Motor neuron (in vitro differentiated cells): ENCODE data around the gene POLR2F. TPM values are rescaled to one million over a fixed set of nuclear protein-coding genes. Genes with fewer than 3 reads are reported as not detected.

Source experiments
- ATAC-seq, 8 experiments: fragments of 200-7000 bp; cut with Tn5 transposase; replicated peaks in 6 of 8; 2 replicates each; pipeline ENCODE4 v1.8.0; 2021; ENCODE audit warnings: mild to moderate bottlenecking in 8 of 8, moderate library complexity in 8 of 8
- H3K27ac ChIP-seq, 2 donors: fragments of 250-450 bp; sonication (Bioruptor Pico); 2 replicates each; pipeline ENCODE4 v1.9.0; 2021; ENCODE audit warnings: antibody characterized with exemption in 2 of 2, mild to moderate bottlenecking in 2 of 2, moderate library complexity in 1 of 2
- H3K4me1 ChIP-seq, 2 donors: fragments of 250-450 bp; sonication (Bioruptor Pico); replicated peaks in 1 of 2; 2 replicates each; pipeline ENCODE4 v1.6.1; 2021; ENCODE audit warnings: antibody characterized with exemption in 2 of 2, mild to moderate bottlenecking in 2 of 2, moderate library complexity in 1 of 2
- H3K4me3 ChIP-seq, 5 donors: fragments of 250-450 bp; sonication (Bioruptor Pico); 2 replicates each; pipeline ENCODE4 v1.9.0; 2021; ENCODE audit warnings: antibody characterized with exemption in 5 of 5, mild to moderate bottlenecking in 5 of 5, moderate library complexity in 4 of 5
- WGBS, 10 experiments: fragments of 450-650 bp; shearing (Covaris generic); methylation state at CpG; one replicate each; pipeline ENCODE4 v1.0.0; 2022; 5-methylcytosine and 5-hydroxymethylcytosine counted together
- in situ Hi-C, 9 experiments: fragments of 400-800 bp; cut with MboI; loops; one replicate each; pipeline ENCODE4 v1.15.0; 2021; ENCODE audit warnings: low sequenced_read_pairs in 9 of 9, low pct_unique_long_range_greater_than_20kb in 2 of 9; ENCODE audit not compliant: unreplicated experiment in 9 of 9
- total RNA-seq, 8 experiments: library from RNA; unstranded; fragments of 300-600 nt; gene quantifications; 2 replicates each; pipeline versions ENCODE4 v1.2.3 to v1.2.4, GENCODE V29; 2022

The POLR2F gene
- total RNA-seq, 8 experiments from 2014 or later: 69.1 to 147 (median 106) TPM

GRCh38 chr22:38009000-38009806, 55.7 kb downstream of the POLR2F start:
- no peaks in the 10 kb centered on the region for H3K4me1 ChIP-seq
- WGBS, 10 experiments: 0 to 100% (median 62%) methylated on average over 1 to 12 of the region's 14 CpGs
- H3K4me3 ChIP-seq: no peak overlapping the region
- in situ Hi-C loops: no loop called here
- no peak overlapping the region for H3K27ac ChIP-seq
- ATAC-seq: no peak

DNA sequence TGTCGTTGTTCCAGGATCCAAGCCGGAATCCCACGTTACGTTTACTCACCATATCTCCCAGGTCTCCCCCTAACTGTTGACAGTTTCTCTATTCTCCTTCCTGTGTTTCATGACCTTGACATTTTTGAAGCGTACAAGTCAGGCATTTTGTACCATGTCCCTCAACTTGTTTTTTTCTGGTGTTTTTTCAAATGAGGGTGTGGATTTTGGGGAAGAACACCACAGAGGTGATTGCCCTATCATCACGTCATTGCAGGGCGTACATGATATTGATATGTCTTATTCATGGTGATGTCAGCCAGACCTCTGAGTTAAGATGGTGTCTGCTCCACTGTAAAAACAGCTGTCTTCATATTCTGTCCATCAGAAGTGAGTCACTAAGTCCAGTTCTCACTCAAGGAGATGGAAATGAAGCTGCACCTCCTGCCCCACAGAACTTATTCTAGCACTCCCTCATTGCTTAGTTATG, 59.1 kb downstream of the POLR2F start:
- peak in 4 of 8 experiments; percentile 28 to 93 (median 72) for ATAC-seq

GRCh38 chr22:38014083-38014482, 60.6 kb downstream of the POLR2F start:
- in situ Hi-C loops: no loop called here
- H3K4me1 ChIP-seq: peaks cover 4 to 13% of the 10 kb centered on the region in 2 donors
- 86 to 100% (median 100%) methylated on average over 1 of the region's 1 CpG; no CpG with 5 or more reads in 3 of the 10 experiments for WGBS, 10 experiments
- H3K4me3 ChIP-seq: no peak overlapping the region
- no peak overlapping the region for H3K27ac ChIP-seq
- ATAC-seq: no peak

More for the DNA sequence above, 59.1 kb downstream of the POLR2F start:
- in situ Hi-C loops: no loop called here
- Histone ChIP-seq H3K27ac (no peak overlapping the region), H3K4me1 (peaks cover 4 to 13% of the 10 kb centered on the region in 2 donors), H3K4me3 (no peak overlapping the region)
- WGBS, 10 experiments: 63 to 100% (median 91%) methylated on average over 2 to 7 of the region's 7 CpGs

DNA sequence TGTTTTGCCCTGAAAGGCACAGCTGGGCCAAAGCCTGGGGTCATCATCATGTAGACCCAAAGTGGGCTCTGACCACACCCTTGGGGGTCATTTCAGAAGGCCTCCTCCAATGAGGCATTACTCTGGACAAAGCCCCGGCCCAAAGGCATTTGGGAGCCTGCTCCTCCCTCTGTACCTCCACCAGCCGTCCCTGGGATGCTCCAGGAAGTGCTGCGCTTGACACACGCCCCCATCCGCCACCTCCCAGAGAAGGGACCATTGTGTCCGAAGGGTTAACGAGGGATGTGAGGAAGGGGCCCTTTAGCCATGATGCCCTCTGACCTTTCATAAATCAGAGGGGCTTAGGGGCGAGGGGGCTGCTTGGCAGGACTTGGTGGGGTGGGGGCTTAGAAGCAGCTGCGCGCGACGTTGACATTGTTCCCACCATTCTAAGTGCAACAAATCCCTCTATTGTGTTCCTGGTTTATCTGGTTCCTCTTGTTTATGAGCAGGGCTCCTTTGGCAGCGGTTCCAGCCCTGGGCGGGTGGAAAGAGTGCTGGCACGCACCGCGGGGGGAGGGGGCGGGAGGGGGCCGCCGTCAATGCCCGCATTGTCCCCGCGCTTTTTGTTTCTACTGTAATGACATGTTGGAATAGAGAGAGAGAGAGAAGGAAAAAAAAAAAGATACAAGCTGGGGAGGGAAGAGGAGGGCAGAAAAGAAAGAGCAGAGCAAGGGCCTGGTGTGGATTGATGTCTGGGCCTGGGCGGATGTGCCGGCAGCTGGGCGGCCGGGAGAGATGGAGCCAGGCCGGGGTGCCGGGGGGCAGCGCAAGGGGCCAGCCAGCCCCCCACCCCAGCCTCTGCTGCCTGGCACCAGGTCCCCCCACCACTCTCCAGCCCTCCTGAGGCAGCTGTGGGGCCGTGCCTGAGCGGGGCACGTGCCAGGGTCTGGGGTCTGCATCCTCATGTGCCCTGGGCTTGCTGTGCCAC, 63.0 kb downstream of the POLR2F start:
- WGBS, 10 experiments: 60 to 73% (median 60%) methylated on average over 1 to 5 of the region's 33 CpGs; no CpG with 5 or more reads in 7 of the 10 experiments
- in situ Hi-C loops: no loop called here
- no peak overlapping the region for H3K4me3 ChIP-seq
- H3K27ac ChIP-seq: peak overlapping the region; percentile 53 to 59
- ATAC-seq: peak in 6 of 8 experiments; percentile 19 to 79 (median 73)
- H3K4me1 ChIP-seq: peaks cover 4 to 13% of the 10 kb centered on the region in 2 donors

GRCh38 chr22:38017272-38017920, 63.9 kb downstream of the POLR2F start:
- H3K4me1 ChIP-seq: peaks cover 4 to 13% of the 10 kb centered on the region in 2 donors
- H3K27ac ChIP-seq: no peak overlapping the region
- peak in 7 of 8 experiments; percentile 23 to 76 (median 51) for ATAC-seq
- WGBS, 10 experiments: 80 to 100% (median 90%) methylated on average over 1 to 4 of the region's 7 CpGs; no CpG with 5 or more reads in 5 of the 10 experiments
- no peak overlapping the region for H3K4me3 ChIP-seq
- in situ Hi-C loops: no loop called here

DNA sequence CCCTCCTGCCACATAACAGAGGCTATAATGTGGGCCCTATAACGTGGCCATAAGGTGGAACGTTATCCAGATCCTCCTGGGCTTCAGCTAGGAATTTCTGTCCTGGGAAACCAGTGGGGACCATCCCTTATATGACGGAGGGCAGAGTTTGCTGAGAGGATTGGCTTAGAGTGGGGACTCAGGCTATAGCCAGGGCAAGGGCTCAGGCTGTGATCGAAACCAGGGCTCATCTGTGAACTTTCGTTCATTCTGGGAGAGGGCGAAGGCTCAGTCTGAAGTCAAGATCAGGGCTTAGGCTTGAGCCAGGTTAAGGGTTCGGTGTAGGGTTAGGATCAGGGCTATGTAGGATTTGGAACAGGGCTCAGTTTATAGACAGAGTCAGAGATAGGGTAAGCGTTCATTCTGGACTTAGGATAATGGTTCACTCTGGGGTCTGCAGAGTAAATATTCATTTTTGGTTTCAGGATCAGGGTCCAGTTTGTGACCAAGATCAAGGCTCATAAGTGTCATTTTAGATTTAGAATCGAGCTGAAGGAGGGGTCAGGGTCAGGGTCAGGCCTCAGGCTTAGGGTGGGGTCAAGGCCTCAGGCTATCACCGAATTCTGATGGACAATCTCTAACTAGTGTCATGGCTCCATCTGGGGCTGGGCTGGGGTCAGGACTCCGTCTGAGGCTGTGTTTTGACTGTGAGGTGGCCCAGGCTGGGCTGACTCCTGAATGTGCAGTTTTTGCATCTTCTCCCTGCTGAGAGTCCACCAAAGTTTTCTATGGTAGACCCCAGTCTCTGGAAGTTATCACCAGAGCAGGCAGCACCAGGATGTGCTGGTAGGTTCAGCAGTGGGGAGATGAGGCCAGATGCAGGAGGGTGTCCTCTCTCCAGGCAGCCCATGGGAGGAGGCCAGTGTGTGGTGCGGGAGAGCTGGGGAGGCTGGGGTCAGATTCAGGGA, 64.7 kb downstream of the POLR2F start:
- 47 to 87% (median 79%) methylated on average over 3 to 9 of the region's 12 CpGs; no CpG with 5 or more reads in 3 of the 10 experiments for WGBS, 10 experiments
- H3K4me3 ChIP-seq: no peak overlapping the region
- no peak overlapping the region for H3K27ac ChIP-seq
- ATAC-seq: no peak
- in situ Hi-C loops: no loop called here
- peaks cover 4 to 13% of the 10 kb centered on the region in 2 donors for H3K4me1 ChIP-seq

Other genes starting within 250 kb of the POLR2F start
- 10 to 100 TPM; 10.6 to 41.6 (median 14.6) TPM for gene GCAT, start 145.8 kb upstream of the POLR2F start, total RNA-seq
- gene GALR3, start 130.3 kb upstream of the POLR2F start, total RNA-seq: not detected
- gene ANKRD54, start 109.4 kb upstream of the POLR2F start, total RNA-seq: 10 to 100 TPM; 12.3 to 56.7 (median 30.9) TPM
- 1,000 to 10,000 TPM in 2 of 8 experiments, 100 to 1,000 TPM in 6; 381 to 1,095 (median 566) TPM for gene EIF3L, start 104.3 kb upstream of the POLR2F start, total RNA-seq
- gene MICALL1, start 47.4 kb upstream of the POLR2F start, total RNA-seq: 10 to 100 TPM; 14.5 to 42.2 (median 19.7) TPM
- 1 to 10 TPM in 5 of 8 experiments, under 1 TPM in 3; 0.63 to 4.3 (median 2.1) TPM for gene C22orf23, start 98 bp upstream of the POLR2F start, total RNA-seq
- gene SOX10, start 30.9 kb downstream of the POLR2F start, total RNA-seq: 1 to 10 TPM in 1 of 8 experiments, under 1 TPM in 7; 0.20 to 1.3 (median 0.42) TPM
- 10 to 100 TPM; 15.2 to 36.7 (median 24.7) TPM for gene PICK1, start 103.7 kb downstream of the POLR2F start, total RNA-seq
- gene SLC16A8, start 130.5 kb downstream of the POLR2F start, total RNA-seq: 1 to 10 TPM in 6 of 8 experiments, under 1 TPM in 2; 0.64 to 2.7 (median 1.8) TPM
- gene BAIAP2L2, start 157.0 kb downstream of the POLR2F start, total RNA-seq: 1 to 10 TPM in 2 of 8 experiments, under 1 TPM in 6; 0.21 to 4.2 (median 0.75) TPM
- gene PLA2G6, start 228.1 kb downstream of the POLR2F start, total RNA-seq: 10 to 100 TPM in 7 of 8 experiments, 1 to 10 TPM in 1; 8.6 to 56.8 (median 16.6) TPM
- gene MAFF, start 248.3 kb downstream of the POLR2F start, total RNA-seq: 10 to 100 TPM in 1 of 8 experiments, 1 to 10 TPM in 7; 5.0 to 14.5 (median 5.9) TPM